Right lung (tissue), 5 donors: ENCODE measurements around the gene ACKR2. TPM values are rescaled to one million over a fixed set of nuclear protein-coding genes. Genes with fewer than 3 reads are reported as not detected.
"Not testable (repeated sequence)": the region's sequence is repeated elsewhere in the genome, so short reads cannot be mapped to it uniquely, and the experiment has no call there.

Source experiments
- DNase-seq, 2 donors: peaks; one replicate each; pipeline ENCODE4 v3.0.0-alpha.2; 2013
- polyA plus RNA-seq, 5 donors: library from polyadenylated mRNA; unstranded; fragments of 120-200 nt; gene quantifications; one replicate each; pipeline versions ENCODE4 v1.2.1 to v1.2.3, GENCODE V29; 2013; ENCODE audit warnings: inconsistent platforms in 1 of 5, low replicate concordance in 1 of 5; ENCODE audit not compliant: insufficient read length in 5 of 5, insufficient read depth in 1 of 5

Gene ACKR2
- polyA plus RNA-seq, 5 donors = 0.99 to 2.4 (median 1.7) TPM

GRCh38 chr3:42801048-42801620 lies 8.1 kb upstream of the ACKR2 start:
- DNase-seq = no peak

- no peak for DNase-seq
Observed at GRCh38 chr3:42801784-42802183, 7.5 kb upstream of the ACKR2 start.

- no peak for DNase-seq
Observed at GRCh38 chr3:42802876-42803413, 6.3 kb upstream of the ACKR2 start.

- peak; percentile 51 to 60 for DNase-seq
Observed at GRCh38 chr3:42803414-42804105, 5.7 kb upstream of the ACKR2 start.

GRCh38 chr3:42804106-42804830 lies 5.0 kb upstream of the ACKR2 start, which contains the start of gene HIGD1A:
HIGD1A (minus strand) TSS chr3:42804490; CDS start chr3:42794253, 10,237 bp downstream.
- DNase-seq = peak; percentile 92 to 93

- no peak for DNase-seq
Observed at GRCh38 chr3:42804831-42805132, 4.5 kb upstream of the ACKR2 start.

GRCh38 chr3:42805141-42805821 lies 4.0 kb upstream of the ACKR2 start:
- DNase-seq = no peak

- no peak for DNase-seq
Observed at GRCh38 chr3:42807929-42808328, 1.3 kb upstream of the ACKR2 start.

GRCh38 chr3:42810706-42811105 lies 1.5 kb downstream of the ACKR2 start:
- not testable (repeated sequence) for DNase-seq

- not testable (repeated sequence) for DNase-seq
Observed at GRCh38 chr3:42811118-42811883, 2.1 kb downstream of the ACKR2 start.

- DNase-seq = no peak
Observed at GRCh38 chr3:42814246-42814645, 5.0 kb downstream of the ACKR2 start.

- no peak for DNase-seq
Observed at GRCh38 chr3:42814914-42815507, 5.8 kb downstream of the ACKR2 start.

GRCh38 chr3:42815826-42816225 lies 6.6 kb downstream of the ACKR2 start:
- DNase-seq = no peak

GRCh38 chr3:42819351-42819965 lies 10.2 kb downstream of the ACKR2 start:
- DNase-seq = no peak

- DNase-seq = no peak
Observed at GRCh38 chr3:42820746-42821051, 11.5 kb downstream of the ACKR2 start.

GRCh38 chr3:42822828-42823227 lies 13.6 kb downstream of the ACKR2 start:
- no peak for DNase-seq

- DNase-seq = no peak
Observed at GRCh38 chr3:42823351-42823750, 14.1 kb downstream of the ACKR2 start.

- no peak for DNase-seq
Observed at GRCh38 chr3:42826141-42826540, 16.9 kb downstream of the ACKR2 start.

GRCh38 chr3:42827023-42827422 lies 17.8 kb downstream of the ACKR2 start:
- DNase-seq = no peak

- DNase-seq = no peak
Observed at GRCh38 chr3:42827654-42828053, 18.4 kb downstream of the ACKR2 start.
